Caco-2 (cell line): ENCODE data around the gene RELCH. TPM values are rescaled to one million over a fixed set of nuclear protein-coding genes. Genes with fewer than 3 reads are reported as not detected.

Experiments
- BruUV-seq: library from RNA; stranded (reverse); fragments of 400-500 nt; replicated peaks from 2 replicates; lab custom pipeline; 2021; lab: Mats Ljungman, UMichigan
- CTCF ChIA-PET: fragments of 300-600 bp; sonication (Branson Sonifier 250); formaldehyde crosslinking; loops from one replicate; lab custom pipeline; 2022; ENCODE audit warnings: antibody characterized with exemption; lab: Charles Lee
- POLR2A ChIA-PET: fragments of 300-600 bp; sonication (Branson Sonifier 250); formaldehyde crosslinking; loops from one replicate; lab custom pipeline; 2022; ENCODE audit warnings: antibody characterized with exemption; lab: Charles Lee
- DNase-seq, 2 experiments: peaks; one replicate each; pipeline versions ENCODE4 v3.0.0 to v3.0.0-alpha.2; 2020 to 2022
- H3K27me3 ChIP-seq: replicated peaks from 2 replicates; pipeline ENCODE4 v1.6.0; 2011; ENCODE audit warnings: low read length; ENCODE audit not compliant: control insufficient read depth, insufficient read depth
- H3K36me3 ChIP-seq: 2 replicates; pipeline ENCODE4 v1.5.1; 2011; ENCODE audit warnings: low read length; ENCODE audit not compliant: control insufficient read depth, insufficient read depth
- H3K4me1 ChIP-seq: fragments of 250-450 bp; sonication (Bioruptor Pico); 2 replicates; pipeline ENCODE4 v1.5.1; 2020; ENCODE audit warnings: mild to moderate bottlenecking
- H3K4me3 ChIP-seq: 2 replicates; pipeline ENCODE4 v1.5.1; 2011; ENCODE audit warnings: low read depth, mild to moderate bottlenecking, control low read depth, low read length
- H3K9me3 ChIP-seq: fragments of 250-450 bp; sonication (Bioruptor Pico); 2 replicates; pipeline ENCODE4 v1.5.1; 2020; ENCODE audit warnings: mild to moderate bottlenecking, moderate library complexity
- H3K27ac Mint-ChIP-seq: one replicate; pipeline ENCODE4 v1.8.0; 2022; ENCODE audit warnings: mixed read lengths; ENCODE audit not compliant: unreplicated experiment
- H3K27me3 Mint-ChIP-seq: one replicate; pipeline ENCODE4 v1.8.0; 2022; ENCODE audit warnings: mixed read lengths; ENCODE audit not compliant: insufficient read depth, unreplicated experiment
- H3K36me3 Mint-ChIP-seq: one replicate; pipeline ENCODE4 v1.8.0; 2022; ENCODE audit warnings: mild to moderate bottlenecking, mixed read lengths; ENCODE audit not compliant: insufficient read depth, unreplicated experiment
- H3K4me1 Mint-ChIP-seq: one replicate; pipeline ENCODE4 v1.8.0; 2022; ENCODE audit warnings: low read depth, mixed read lengths; ENCODE audit not compliant: unreplicated experiment
- H3K4me3 Mint-ChIP-seq: one replicate; pipeline ENCODE4 v1.8.0; 2022; ENCODE audit warnings: mild to moderate bottlenecking, moderate library complexity, mixed read lengths; ENCODE audit not compliant: unreplicated experiment
- H3K9me3 Mint-ChIP-seq: one replicate; pipeline ENCODE4 v1.8.0; 2022; ENCODE audit warnings: mixed read lengths; ENCODE audit not compliant: unreplicated experiment
- intact Hi-C: fragments of 100-400 bp; cut with micrococcal nuclease; formaldehyde crosslinking; loops from one replicate; pipeline ENCODE4 v1.10.0; 2022; ENCODE audit not compliant: unreplicated experiment
- total RNA-seq: library from RNA; stranded (reverse); gene quantifications from 2 replicates; pipeline ENCODE4 v1.2.3, GENCODE V29; 2022
- TF ChIP-seq, protein P1 (sequence below), 2 experiments: fragments of 200-600 bp in 1 of 2; IDR thresholded peaks; 1 replicate in 1 of 2; 2 replicates in 1 of 2; pipeline versions ENCODE4 v1.5.1 to v1.8.0; 2011 to 2022; ENCODE audit warnings: antibody characterized with exemption in 1 of 2, control low read depth in 1 of 2, inconsistent platforms in 1 of 2, low read depth in 1 of 2, low read length in 1 of 2, mild to moderate bottlenecking in 1 of 2, moderate library complexity in 1 of 2; ENCODE audit not compliant: insufficient read depth in 1 of 2, severe bottlenecking in 1 of 2, unreplicated experiment in 1 of 2

The RELCH gene
- total RNA-seq, 1 experiment from 2014 or later: 16.8 TPM

DNA sequence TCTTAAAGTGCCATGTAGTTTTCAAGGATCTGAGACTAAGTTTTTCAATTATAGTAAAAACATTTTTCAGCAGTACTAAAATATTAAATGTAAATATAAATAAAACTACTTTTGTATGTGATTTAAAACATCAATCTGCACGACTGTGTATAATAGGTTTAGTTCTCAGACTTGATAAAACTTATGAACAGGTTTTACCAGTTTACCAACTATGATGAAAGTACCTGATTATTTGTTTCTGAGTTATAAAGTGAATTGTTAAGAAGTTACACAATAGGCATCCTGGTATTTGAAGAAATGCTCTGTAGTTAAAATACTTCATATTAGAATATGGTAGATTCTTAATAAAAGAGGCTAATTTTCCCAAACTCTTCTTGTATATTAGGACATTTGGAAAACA, 14.8 kb downstream of the RELCH start:
- H3K36me3 Mint-ChIP-seq: no peaks in the 10 kb centered on the region
- peaks cover 10% of the 10 kb centered on the region for H3K4me1 ChIP-seq
- no peaks in the 10 kb centered on the region for H3K36me3 ChIP-seq
- H3K9me3 ChIP-seq: no peaks in the 10 kb centered on the region
- H3K27me3 ChIP-seq: no peaks in the 10 kb centered on the region
- H3K27me3 Mint-ChIP-seq: no peaks in the 10 kb centered on the region
- no peaks in the 10 kb centered on the region for H3K9me3 Mint-ChIP-seq
- no peak for DNase-seq
- POLR2A ChIA-PET: no interaction called here
- H3K4me1 Mint-ChIP-seq: no peaks in the 10 kb centered on the region
- BruUV-seq: no TSS peak
- intact Hi-C loops: loop anchor here (2.0 kb wide), 1 partner anchor 15 kb away; the partner anchor contains the start of genes PIGN and RELCH
- TF ChIP-seq, protein P1, sequence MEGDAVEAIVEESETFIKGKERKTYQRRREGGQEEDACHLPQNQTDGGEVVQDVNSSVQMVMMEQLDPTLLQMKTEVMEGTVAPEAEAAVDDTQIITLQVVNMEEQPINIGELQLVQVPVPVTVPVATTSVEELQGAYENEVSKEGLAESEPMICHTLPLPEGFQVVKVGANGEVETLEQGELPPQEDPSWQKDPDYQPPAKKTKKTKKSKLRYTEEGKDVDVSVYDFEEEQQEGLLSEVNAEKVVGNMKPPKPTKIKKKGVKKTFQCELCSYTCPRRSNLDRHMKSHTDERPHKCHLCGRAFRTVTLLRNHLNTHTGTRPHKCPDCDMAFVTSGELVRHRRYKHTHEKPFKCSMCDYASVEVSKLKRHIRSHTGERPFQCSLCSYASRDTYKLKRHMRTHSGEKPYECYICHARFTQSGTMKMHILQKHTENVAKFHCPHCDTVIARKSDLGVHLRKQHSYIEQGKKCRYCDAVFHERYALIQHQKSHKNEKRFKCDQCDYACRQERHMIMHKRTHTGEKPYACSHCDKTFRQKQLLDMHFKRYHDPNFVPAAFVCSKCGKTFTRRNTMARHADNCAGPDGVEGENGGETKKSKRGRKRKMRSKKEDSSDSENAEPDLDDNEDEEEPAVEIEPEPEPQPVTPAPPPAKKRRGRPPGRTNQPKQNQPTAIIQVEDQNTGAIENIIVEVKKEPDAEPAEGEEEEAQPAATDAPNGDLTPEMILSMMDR (IDR thresholded peaks at IDR 0.05; ENCODE audit: insufficient read depth in 1 of 2, low read depth in 1 of 2, low read length in 1 of 2, severe bottlenecking in 1 of 2, unreplicated experiment in 1 of 2): no peak
- CTCF ChIA-PET: no interaction called here
- no peak overlapping the region for H3K4me3 Mint-ChIP-seq
- no peak overlapping the region for H3K4me3 ChIP-seq
- H3K27ac Mint-ChIP-seq: no peak overlapping the region

DNA sequence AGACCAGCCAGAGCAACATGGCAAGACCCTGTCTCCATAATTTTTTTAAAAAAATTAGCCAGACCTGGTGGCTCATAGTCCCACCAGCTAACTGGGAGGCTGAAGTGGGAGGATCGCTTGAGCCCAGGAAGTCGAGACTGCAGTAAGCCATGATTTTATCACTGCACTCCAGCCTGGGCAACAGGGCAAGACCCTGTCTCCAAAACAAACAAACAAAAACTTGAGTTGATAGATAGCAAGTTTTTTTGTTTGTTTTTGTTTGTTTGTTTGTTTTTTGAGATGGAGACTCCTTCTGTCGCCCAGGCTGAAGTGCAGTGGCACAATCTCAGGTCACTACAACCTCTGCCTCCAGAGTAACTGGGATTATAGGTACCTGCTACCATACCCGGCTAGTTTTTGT, 18.8 kb downstream of the RELCH start:
- Histone ChIP-seq H3K36me3 (no peaks in the 10 kb centered on the region), H3K4me1 (peaks cover 10% of the 10 kb centered on the region), H3K9me3 (no peaks in the 10 kb centered on the region), H3K27me3 (no peaks in the 10 kb centered on the region), H3K4me3 (no peak overlapping the region)
- Mint-ChIP-seq H3K36me3 (peaks cover 5% of the 10 kb centered on the region), H3K27ac (no peak overlapping the region), H3K27me3 (no peaks in the 10 kb centered on the region), H3K9me3 (peaks cover 10% of the 10 kb centered on the region), H3K4me3 (no peak overlapping the region), H3K4me1 (peaks cover 5% of the 10 kb centered on the region)
- BruUV-seq: no TSS peak
- intact Hi-C loops: no loop called here
- no peak for DNase-seq
- ChIA-PET CTCF (no interaction called here), POLR2A (no interaction called here)
- TF ChIP-seq, protein P1 (IDR thresholded peaks at IDR 0.05; ENCODE audit: insufficient read depth in 1 of 2, low read depth in 1 of 2, low read length in 1 of 2, severe bottlenecking in 1 of 2, unreplicated experiment in 1 of 2): no peak

DNA sequence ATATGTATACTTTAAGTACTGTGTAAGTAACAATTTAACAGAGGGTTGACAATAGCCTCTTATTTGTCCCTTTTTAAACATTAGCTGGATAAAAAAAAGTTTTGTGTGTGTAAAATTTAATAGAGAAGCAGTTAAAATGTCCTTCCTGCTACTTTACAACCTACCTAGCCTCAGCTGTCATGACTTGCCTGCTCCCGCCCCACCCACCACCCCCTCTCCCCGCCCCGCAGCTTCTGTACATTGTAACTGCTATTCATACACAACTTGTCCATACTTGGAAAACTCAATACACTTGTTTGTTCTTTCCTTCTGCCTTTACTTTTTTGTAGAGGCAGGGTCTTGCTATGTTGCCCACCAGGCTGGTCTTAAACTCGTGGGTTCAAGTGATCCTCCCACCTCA, 19.5 kb downstream of the RELCH start:
- Mint-ChIP-seq H3K4me3 (no peak overlapping the region), H3K27me3 (no peaks in the 10 kb centered on the region), H3K4me1 (peaks cover 5% of the 10 kb centered on the region), H3K27ac (no peak overlapping the region), H3K36me3 (peaks cover 5% of the 10 kb centered on the region), H3K9me3 (peaks cover 10% of the 10 kb centered on the region)
- no peak for DNase-seq
- ChIA-PET CTCF (no interaction called here), POLR2A (no interaction called here)
- no TSS peak for BruUV-seq
- no peaks in the 10 kb centered on the region for H3K27me3 ChIP-seq
- no peak overlapping the region for H3K4me3 ChIP-seq
- no peaks in the 10 kb centered on the region for H3K36me3 ChIP-seq
- H3K9me3 ChIP-seq: no peaks in the 10 kb centered on the region
- peaks cover 8% of the 10 kb centered on the region for H3K4me1 ChIP-seq
- intact Hi-C loops: no loop called here
- TF ChIP-seq, protein P1 (IDR thresholded peaks at IDR 0.05; ENCODE audit: insufficient read depth in 1 of 2, low read depth in 1 of 2, low read length in 1 of 2, severe bottlenecking in 1 of 2, unreplicated experiment in 1 of 2): no peak
